ENCODE measurements around the gene ACTN4. TPM values are rescaled to one million over a fixed set of nuclear protein-coding genes. Genes with fewer than 3 reads are reported as not detected.

ACTN4 gene
- total and polyA plus RNA-seq, 4 experiments from 2014 or later, result 4.0 to 155 (median 87.9) TPM

- Histone ChIP-seq H3K36me3 (ENCODE audit: insufficient read depth, low read length) (peaks cover 28% of the 10 kb centered on the region), H3K4me1 (ENCODE audit: insufficient read depth, low read length) (peaks cover 65% of the 10 kb centered on the region), H3K9me3 (ENCODE audit: control insufficient read depth in 1 of 2, low read length in 2 of 2) (no peaks in the 10 kb centered on the region), H3K27me3 (ENCODE audit: insufficient read depth, low read length) (no peaks in the 10 kb centered on the region), H3K4me3 (ENCODE audit: low read length in 2 of 2) (no peak overlapping the region), H3K27ac (ENCODE audit: low read depth, low read length) (no peak overlapping the region)
- no peaks in the 10 kb centered on the region for H3K9me3 Mint-ChIP-seq
- no peak for DNase-seq
- ChIA-PET CTCF (ENCODE audit: partially characterized antibody) (no interaction called here), POLR2A (ENCODE audit: partially characterized antibody) (no interaction called here)
- intact Hi-C loops (cut with micrococcal nuclease), result no loop called here
- H3K27me3 Mint-ChIP-seq, result no peaks in the 10 kb centered on the region
- H3K27ac Mint-ChIP-seq, result no peak overlapping the region
- no peak overlapping the region for H3K4me3 Mint-ChIP-seq
- peaks cover 8 to 34% of the 10 kb centered on the region in 2 donors for H3K36me3 Mint-ChIP-seq
- peaks cover 36 to 66% (median 50%) of the 10 kb centered on the region in 4 donors for H3K4me1 Mint-ChIP-seq
Observed at GRCh38 chr19:38697641-38698071, 50.2 kb downstream of the ACTN4 start.

DNA sequence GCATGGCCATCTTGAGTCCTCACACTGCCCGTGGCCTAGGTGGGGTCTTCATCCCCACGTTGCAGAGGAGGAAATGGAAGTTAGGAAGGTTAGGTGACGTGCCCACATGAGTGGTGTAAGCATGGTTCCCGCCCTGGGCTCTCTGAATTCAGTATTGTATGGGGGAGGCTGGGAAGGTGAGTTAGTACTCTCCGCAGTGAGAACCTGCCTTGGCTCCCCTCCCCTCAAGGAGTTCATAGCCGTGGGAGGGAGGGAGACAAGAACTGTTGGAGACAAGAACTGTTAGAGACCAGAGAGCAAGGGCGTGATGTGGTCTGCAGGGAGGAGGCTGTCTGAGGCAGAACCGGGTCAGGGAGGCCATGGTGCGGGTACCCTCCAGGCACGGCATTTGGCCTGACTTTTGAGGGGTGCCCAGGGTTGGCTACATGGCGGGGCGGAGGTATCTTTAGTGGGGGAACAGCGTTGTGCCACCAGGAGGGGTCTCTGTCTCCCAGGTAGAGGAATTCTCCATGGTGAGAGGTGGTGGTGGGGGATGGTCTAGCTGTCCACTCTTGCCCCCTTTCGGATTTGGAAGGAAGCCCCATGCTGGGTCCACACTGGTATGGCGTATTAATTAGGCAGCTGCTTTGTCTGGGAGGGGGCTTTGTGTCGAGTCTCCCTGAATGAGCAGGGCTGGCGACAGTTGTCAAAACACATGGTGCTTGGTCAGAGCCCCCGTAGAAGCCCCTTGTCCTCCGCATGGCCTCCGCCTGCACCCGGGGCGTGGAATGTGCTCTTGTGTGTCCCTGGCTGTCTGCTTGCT lies 51.0 kb downstream of the ACTN4 start:
- peak overlapping the region; percentile 38 to 91 (median 61) for H3K27ac Mint-ChIP-seq
- H3K27me3 Mint-ChIP-seq, result no peaks in the 10 kb centered on the region
- peak overlapping the region in 4 of 8 donors; percentile 3 to 47 (median 19) for H3K4me3 Mint-ChIP-seq
- peaks cover 57% of the 10 kb centered on the region for H3K4me1 ChIP-seq (ENCODE audit: insufficient read depth, low read length)
- H3K27me3 ChIP-seq (ENCODE audit: insufficient read depth, low read length), result no peaks in the 10 kb centered on the region
- ChIA-PET POLR2A (ENCODE audit: partially characterized antibody) (no interaction called here), CTCF (ENCODE audit: partially characterized antibody) (interaction anchor here (1.2 kb wide), 1 partner anchor 16 kb away, joined by 3 read pairs; no protein-coding TSS in a partner anchor)
- intact Hi-C loops (cut with micrococcal nuclease), result no loop called here
- H3K9me3 ChIP-seq (ENCODE audit: control insufficient read depth in 1 of 2, low read length in 2 of 2), result no peaks in the 10 kb centered on the region
- H3K4me3 ChIP-seq (ENCODE audit: low read length in 2 of 2), result no peak overlapping the region
- no peak overlapping the region for H3K27ac ChIP-seq (ENCODE audit: low read depth, low read length)
- no peak for DNase-seq
- H3K36me3 ChIP-seq (ENCODE audit: insufficient read depth, low read length), result peaks cover 33% of the 10 kb centered on the region
- peaks cover 29 to 58% (median 43%) of the 10 kb centered on the region in 4 donors for H3K4me1 Mint-ChIP-seq
- peaks cover 9 to 37% of the 10 kb centered on the region in 2 donors for H3K36me3 Mint-ChIP-seq
- no peaks in the 10 kb centered on the region for H3K9me3 Mint-ChIP-seq

GRCh38 chr19:38699027-38699346 lies 51.5 kb downstream of the ACTN4 start:
- peaks cover 15 to 42% of the 10 kb centered on the region in 2 donors for H3K36me3 Mint-ChIP-seq
- H3K4me3 ChIP-seq (ENCODE audit: low read length in 2 of 2), result no peak overlapping the region
- peaks cover 23 to 53% (median 38%) of the 10 kb centered on the region in 4 donors for H3K4me1 Mint-ChIP-seq
- H3K36me3 ChIP-seq (ENCODE audit: insufficient read depth, low read length), result peaks cover 34% of the 10 kb centered on the region
- no peak overlapping the region for H3K4me3 Mint-ChIP-seq
- no peak overlapping the region for H3K27ac ChIP-seq (ENCODE audit: low read depth, low read length)
- no peaks in the 10 kb centered on the region for H3K9me3 Mint-ChIP-seq
- peaks cover 51% of the 10 kb centered on the region for H3K4me1 ChIP-seq (ENCODE audit: insufficient read depth, low read length)
- H3K27me3 Mint-ChIP-seq, result no peaks in the 10 kb centered on the region
- no peaks in the 10 kb centered on the region for H3K27me3 ChIP-seq (ENCODE audit: insufficient read depth, low read length)
- H3K9me3 ChIP-seq (ENCODE audit: control insufficient read depth in 1 of 2, low read length in 2 of 2), result no peaks in the 10 kb centered on the region
- intact Hi-C loops (cut with micrococcal nuclease), result no loop called here
- CTCF ChIA-PET (ENCODE audit: partially characterized antibody), result interaction anchor here (1.2 kb wide), 1 partner anchor 16 kb away, joined by 3 read pairs; no protein-coding TSS in a partner anchor
- DNase-seq, result no peak
- POLR2A ChIA-PET (ENCODE audit: partially characterized antibody), result no interaction called here
- H3K27ac Mint-ChIP-seq, result peak overlapping the region in 4 of 7 donors; percentile 38 to 63 (median 54)

- Histone ChIP-seq H3K4me1 (ENCODE audit: insufficient read depth, low read length) (peaks cover 43% of the 10 kb centered on the region), H3K27me3 (ENCODE audit: insufficient read depth, low read length) (no peaks in the 10 kb centered on the region), H3K27ac (ENCODE audit: low read depth, low read length) (no peak overlapping the region), H3K9me3 (ENCODE audit: control insufficient read depth in 1 of 2, low read length in 2 of 2) (no peaks in the 10 kb centered on the region), H3K36me3 (ENCODE audit: insufficient read depth, low read length) (peaks cover 40% of the 10 kb centered on the region), H3K4me3 (ENCODE audit: low read length in 2 of 2) (no peak overlapping the region)
- Mint-ChIP-seq H3K36me3 (peaks cover 19 to 47% of the 10 kb centered on the region in 2 donors), H3K27me3 (no peaks in the 10 kb centered on the region), H3K27ac (peak overlapping the region in 4 of 7 donors; percentile 13 to 76 (median 68)), H3K4me3 (no peak overlapping the region), H3K9me3 (no peaks in the 10 kb centered on the region), H3K4me1 (peaks cover 19 to 45% (median 34%) of the 10 kb centered on the region in 4 donors)
- POLR2A ChIA-PET (ENCODE audit: partially characterized antibody), result no interaction called here
- CTCF ChIA-PET (ENCODE audit: partially characterized antibody), result interaction anchor here (1.1 to 1.2 kb wide), 3 partner anchors 12 to 70 kb away, joined by 3 read pairs; no protein-coding TSS in a partner anchor
- DNase-seq, result no peak
- intact Hi-C loops (cut with micrococcal nuclease), result no loop called here
Observed at GRCh38 chr19:38699647-38700349, 52.3 kb downstream of the ACTN4 start.

DNA sequence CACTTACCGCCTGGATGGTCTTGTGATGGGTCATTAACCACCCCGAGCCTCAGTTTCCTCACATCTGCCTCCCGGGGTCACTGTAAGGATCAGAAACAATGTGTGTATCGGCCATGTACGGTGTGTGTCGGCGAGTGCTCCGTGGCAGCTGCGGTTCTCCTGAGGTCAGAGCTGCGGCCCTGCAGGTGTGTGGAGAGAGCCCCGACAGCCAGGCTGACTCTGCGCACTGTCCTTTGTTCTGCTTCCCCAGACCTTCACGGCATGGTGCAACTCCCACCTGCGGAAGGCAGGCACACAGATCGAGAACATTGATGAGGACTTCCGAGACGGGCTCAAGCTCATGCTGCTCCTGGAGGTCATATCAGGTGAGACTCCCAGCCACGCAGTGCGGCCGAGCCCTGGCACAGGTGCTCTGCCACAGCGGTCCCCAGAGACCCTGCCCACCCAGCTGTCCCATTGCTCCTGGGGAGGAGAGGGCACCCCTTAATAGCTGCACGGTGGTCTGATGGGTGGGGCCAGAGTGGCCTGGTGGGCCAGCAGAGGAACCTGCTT lies 53.0 kb downstream of the ACTN4 start:
- Mint-ChIP-seq H3K36me3 (peaks cover 19 to 47% of the 10 kb centered on the region in 2 donors), H3K4me1 (peaks cover 12 to 38% (median 28%) of the 10 kb centered on the region in 4 donors), H3K27me3 (no peaks in the 10 kb centered on the region), H3K9me3 (no peaks in the 10 kb centered on the region), H3K27ac (peak overlapping the region in 1 of 7 donors; percentile 67), H3K4me3 (no peak overlapping the region)
- POLR2A ChIA-PET (ENCODE audit: partially characterized antibody), result no interaction called here
- Histone ChIP-seq H3K27me3 (ENCODE audit: insufficient read depth, low read length) (no peaks in the 10 kb centered on the region), H3K4me3 (ENCODE audit: low read length in 2 of 2) (no peak overlapping the region), H3K9me3 (ENCODE audit: control insufficient read depth in 1 of 2, low read length in 2 of 2) (no peaks in the 10 kb centered on the region), H3K36me3 (ENCODE audit: insufficient read depth, low read length) (peaks cover 46% of the 10 kb centered on the region), H3K27ac (ENCODE audit: low read depth, low read length) (no peak overlapping the region), H3K4me1 (ENCODE audit: insufficient read depth, low read length) (peaks cover 37% of the 10 kb centered on the region)
- no peak for DNase-seq
- CTCF ChIA-PET (ENCODE audit: partially characterized antibody), result interaction anchor here (1.1 to 1.2 kb wide), 2 partner anchors 13 to 69 kb away, joined by 3 read pairs; no protein-coding TSS in a partner anchor
- intact Hi-C loops (cut with micrococcal nuclease), result no loop called here

- H3K36me3 Mint-ChIP-seq, result peaks cover 23 to 52% of the 10 kb centered on the region in 2 donors
- no peak for DNase-seq
- Histone ChIP-seq H3K9me3 (ENCODE audit: control insufficient read depth in 1 of 2, low read length in 2 of 2) (no peaks in the 10 kb centered on the region), H3K27me3 (ENCODE audit: insufficient read depth, low read length) (no peaks in the 10 kb centered on the region), H3K4me3 (ENCODE audit: low read length in 2 of 2) (no peak overlapping the region), H3K27ac (ENCODE audit: low read depth, low read length) (no peak overlapping the region), H3K36me3 (ENCODE audit: insufficient read depth, low read length) (peaks cover 52% of the 10 kb centered on the region), H3K4me1 (ENCODE audit: insufficient read depth, low read length) (peaks cover 31% of the 10 kb centered on the region)
- POLR2A ChIA-PET (ENCODE audit: partially characterized antibody), result interaction anchor here (1.7 kb wide), 1 partner anchor 8 kb away, joined by 5 read pairs; no protein-coding TSS in a partner anchor
- no peak overlapping the region for H3K27ac Mint-ChIP-seq
- no peaks in the 10 kb centered on the region for H3K9me3 Mint-ChIP-seq
- CTCF ChIA-PET (ENCODE audit: partially characterized antibody), result no interaction called here
- peaks cover 11 to 33% (median 24%) of the 10 kb centered on the region in 4 donors for H3K4me1 Mint-ChIP-seq
- no peaks in the 10 kb centered on the region for H3K27me3 Mint-ChIP-seq
- no peak overlapping the region for H3K4me3 Mint-ChIP-seq
- intact Hi-C loops (cut with micrococcal nuclease), result no loop called here
Observed at GRCh38 chr19:38700902-38701454, 53.5 kb downstream of the ACTN4 start.

Data from CD4-positive, alpha-beta memory T cell (primary cell).